ENCODE results near the gene NEK1. TPM values are rescaled to one million over a fixed set of nuclear protein-coding genes. Genes with fewer than 3 reads are reported as not detected.

The NEK1 gene
- total and polyA plus RNA-seq, 4 donors, result 3.6 to 32.9 (median 9.3) TPM

DNA sequence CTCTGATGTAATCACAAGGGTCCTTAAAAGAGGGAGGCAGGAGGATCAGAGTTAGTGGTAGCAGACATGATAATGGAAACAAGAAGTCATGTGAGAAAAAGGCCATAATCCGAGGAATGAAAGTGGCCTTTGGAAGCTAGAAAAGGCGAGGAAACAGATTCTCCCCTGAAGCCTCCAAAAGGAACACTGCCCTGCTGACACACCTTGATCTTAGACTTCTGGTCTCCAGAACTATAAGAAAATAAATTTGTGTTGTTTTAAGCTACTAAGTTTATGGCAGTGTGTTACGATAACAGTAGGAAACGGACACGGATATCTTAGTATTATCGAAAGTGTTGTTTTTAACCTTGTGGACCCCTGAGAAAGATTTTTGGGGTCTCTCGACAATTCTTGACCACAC, 32.4 kb upstream of the NEK1 start:
- ATAC-seq (ENCODE audit: insufficient read depth, low FRiP score), result no peak
- no peak for TF ChIP-seq CTCF (IDR thresholded peaks at IDR 0.05; ENCODE audit: control extremely low read depth, extremely low read depth)

GRCh38 chr4:169640261-169640870, 28.0 kb upstream of the NEK1 start:
- Histone ChIP-seq H3K9me3 (ENCODE audit: control insufficient read depth in 4 of 4, insufficient read depth in 3 of 4, low read length in 3 of 4) (no peaks in the 10 kb centered on the region), H3K4me1 (ENCODE audit: control insufficient read depth in 5 of 5, insufficient read depth in 5 of 5, low read length in 5 of 5) (peaks cover 0 to 13% (median 4%) of the 10 kb centered on the region in 5 donors), H3K4me3 (no peak overlapping the region), H3K27me3 (ENCODE audit: control insufficient read depth in 3 of 3, insufficient read depth in 3 of 3, low read length in 2 of 3) (no peaks in the 10 kb centered on the region), H3K27ac (ENCODE audit: low read depth in 1 of 2, low read length in 1 of 2) (peak overlapping the region in 1 of 2 donors; percentile 33), H3K36me3 (ENCODE audit: control insufficient read depth in 4 of 4, insufficient read depth in 4 of 4, low read length in 4 of 4) (peaks cover 5 to 20% (median 12%) of the 10 kb centered on the region in 4 donors), H3K9ac (ENCODE audit: insufficient read depth in 1 of 2, low read length in 2 of 2) (no peak overlapping the region)
- ATAC-seq (ENCODE audit: insufficient read depth, low FRiP score), result no peak
- DNase-seq, result peak in 2 of 3 donors; percentile 77 to 84
- TF ChIP-seq CTCF (IDR thresholded peaks at IDR 0.05; ENCODE audit: control extremely low read depth, extremely low read depth), result no peak

More for the DNA sequence above, 32.4 kb upstream of the NEK1 start:
- WGBS, 2 donors, result 96% methylated on average over 7 of the region's 7 CpGs
- DNase-seq, result no peak
- Histone ChIP-seq H3K27me3 (ENCODE audit: control insufficient read depth in 3 of 3, insufficient read depth in 3 of 3, low read length in 2 of 3) (no peaks in the 10 kb centered on the region), H3K9me3 (ENCODE audit: control insufficient read depth in 4 of 4, insufficient read depth in 3 of 4, low read length in 3 of 4) (no peaks in the 10 kb centered on the region), H3K4me3 (no peak overlapping the region), H3K27ac (ENCODE audit: low read depth in 1 of 2, low read length in 1 of 2) (no peak overlapping the region), H3K9ac (ENCODE audit: insufficient read depth in 1 of 2, low read length in 2 of 2) (no peak overlapping the region), H3K36me3 (ENCODE audit: control insufficient read depth in 4 of 4, insufficient read depth in 4 of 4, low read length in 4 of 4) (peaks cover 0 to 12% (median 4%) of the 10 kb centered on the region in 4 donors), H3K4me1 (ENCODE audit: control insufficient read depth in 5 of 5, insufficient read depth in 5 of 5, low read length in 5 of 5) (peaks cover under 1 to 14% (median 6%) of the 10 kb centered on the region in 5 donors)

DNA sequence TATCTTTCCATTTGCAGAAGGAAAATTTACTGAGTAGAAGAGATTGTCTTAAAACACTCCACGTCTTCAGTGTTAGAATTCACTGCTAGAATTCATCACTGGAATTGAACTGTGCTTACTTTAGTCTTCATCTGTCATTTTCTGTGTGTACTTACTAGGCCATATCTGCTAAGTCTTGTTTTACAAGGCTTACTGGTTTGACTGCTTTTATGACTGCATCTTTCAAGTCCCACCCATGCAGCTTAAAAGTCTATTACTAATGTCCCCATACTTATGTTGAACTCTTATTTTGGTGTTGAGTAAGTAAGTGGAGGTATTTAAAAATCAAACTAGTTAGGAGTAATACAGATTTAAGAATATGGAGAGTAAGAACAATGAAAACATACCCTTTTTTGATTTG, 22.6 kb upstream of the NEK1 start:
- peak in 2 of 3 donors; percentile 60 to 70 for DNase-seq
- WGBS, 2 donors, result 76 to 89% methylated on average over 1 of the region's 1 CpG
- no peak for TF ChIP-seq CTCF (IDR thresholded peaks at IDR 0.05; ENCODE audit: control extremely low read depth, extremely low read depth)

More for the DNA sequence above, 22.6 kb upstream of the NEK1 start:
- H3K27me3 ChIP-seq (ENCODE audit: control insufficient read depth in 3 of 3, insufficient read depth in 3 of 3, low read length in 2 of 3), result no peaks in the 10 kb centered on the region
- no peak overlapping the region for H3K4me3 ChIP-seq
- no peak overlapping the region for H3K27ac ChIP-seq (ENCODE audit: low read depth in 1 of 2, low read length in 1 of 2)
- ATAC-seq (ENCODE audit: insufficient read depth, low FRiP score), result peak; percentile 41
- peaks cover 3 to 16% (median 4%) of the 10 kb centered on the region in 4 donors for H3K36me3 ChIP-seq (ENCODE audit: control insufficient read depth in 4 of 4, insufficient read depth in 4 of 4, low read length in 4 of 4)
- no peak overlapping the region for H3K9ac ChIP-seq (ENCODE audit: insufficient read depth in 1 of 2, low read length in 2 of 2)
- no peaks in the 10 kb centered on the region for H3K9me3 ChIP-seq (ENCODE audit: control insufficient read depth in 4 of 4, insufficient read depth in 3 of 4, low read length in 3 of 4)
- H3K4me1 ChIP-seq (ENCODE audit: control insufficient read depth in 5 of 5, insufficient read depth in 5 of 5, low read length in 5 of 5), result peaks cover 0 to 13% (median 4%) of the 10 kb centered on the region in 5 donors
